Progenitor cell of endocrine pancreas (in vitro differentiated cells): Measurements from ENCODE around the gene CAPN8. TPM values are rescaled to one million over a fixed set of nuclear protein-coding genes. Genes with fewer than 3 reads are reported as not detected.

Source experiments
- DNase-seq: peaks from one replicate; pipeline ENCODE4 v3.0.0; 2021; ENCODE audit warnings: low spot score; ENCODE audit not compliant: unreplicated experiment
- H3K27ac Mint-ChIP-seq: 2 replicates; pipeline ENCODE4 v1.8.0; 2021; ENCODE audit warnings: mild to moderate bottlenecking, moderate library complexity, mixed read lengths
- H3K27me3 Mint-ChIP-seq: 2 replicates; pipeline ENCODE4 v1.8.0; 2021; ENCODE audit warnings: mixed read lengths
- H3K36me3 Mint-ChIP-seq: 2 replicates; pipeline ENCODE4 v1.8.0; 2022; ENCODE audit warnings: mixed read lengths; ENCODE audit not compliant: insufficient read depth
- H3K4me1 Mint-ChIP-seq: 2 replicates; pipeline ENCODE4 v1.8.0; 2021; ENCODE audit warnings: low read depth, mixed read lengths
- H3K4me3 Mint-ChIP-seq: 2 replicates; pipeline ENCODE4 v1.8.0; 2021; ENCODE audit warnings: low read depth, mild to moderate bottlenecking, moderate library complexity, mixed read lengths
- H3K9me3 Mint-ChIP-seq: 2 replicates; pipeline ENCODE4 v1.8.0; 2021; ENCODE audit warnings: low read depth, mixed read lengths
- CTCF ChIP-seq: fragments of 200-600 bp; sonication (generic); IDR thresholded peaks from one replicate; pipeline ENCODE4 v1.5.0; 2021; ENCODE audit warnings: antibody characterized with exemption, mild to moderate bottlenecking; ENCODE audit not compliant: unreplicated experiment
- total RNA-seq: library from RNA; stranded (reverse); gene quantifications from 2 replicates; pipeline ENCODE4 v1.2.1, GENCODE V29; 2021

Gene CAPN8
- total RNA-seq, 1 donor from 2014 or later, result 1.3 TPM

- H3K4me3 Mint-ChIP-seq, result no peak overlapping the region
- no peak for DNase-seq
- H3K27me3 Mint-ChIP-seq, result peaks cover 11% of the 10 kb centered on the region
- no peak for TF ChIP-seq CTCF
- peaks cover 6% of the 10 kb centered on the region for H3K36me3 Mint-ChIP-seq
- peaks cover 21% of the 10 kb centered on the region for H3K9me3 Mint-ChIP-seq
- H3K4me1 Mint-ChIP-seq, result no peaks in the 10 kb centered on the region
- no peak overlapping the region for H3K27ac Mint-ChIP-seq
These were observed 8.8 kb upstream of the CAPN8 start for GRCh38 chr1:223674119-223674890.

- peak; percentile 79 for TF ChIP-seq CTCF
- peaks cover 8% of the 10 kb centered on the region for H3K27me3 Mint-ChIP-seq
- no peak overlapping the region for H3K27ac Mint-ChIP-seq
- peaks cover 4% of the 10 kb centered on the region for H3K36me3 Mint-ChIP-seq
- H3K4me1 Mint-ChIP-seq, result peaks cover 11% of the 10 kb centered on the region
- H3K9me3 Mint-ChIP-seq, result peaks cover 14% of the 10 kb centered on the region
- peak; percentile 29 for DNase-seq
- H3K4me3 Mint-ChIP-seq, result no peak overlapping the region
These were observed 5.1 kb upstream of the CAPN8 start for GRCh38 chr1:223670458-223671159.

- Mint-ChIP-seq H3K4me1 (peaks cover 11% of the 10 kb centered on the region), H3K27me3 (peaks cover 5% of the 10 kb centered on the region), H3K27ac (no peak overlapping the region), H3K4me3 (no peak overlapping the region), H3K9me3 (peaks cover 6% of the 10 kb centered on the region), H3K36me3 (no peaks in the 10 kb centered on the region)
- DNase-seq, result no peak
- TF ChIP-seq CTCF, result no peak
These were observed 3.7 kb upstream of the CAPN8 start for GRCh38 chr1:223669003-223669795.

GRCh38 chr1:223667484-223668182 lies 2.1 kb upstream of the CAPN8 start:
- H3K36me3 Mint-ChIP-seq, result no peaks in the 10 kb centered on the region
- H3K27ac Mint-ChIP-seq, result no peak overlapping the region
- no peaks in the 10 kb centered on the region for H3K9me3 Mint-ChIP-seq
- TF ChIP-seq CTCF, result no peak
- no peak overlapping the region for H3K4me3 Mint-ChIP-seq
- H3K27me3 Mint-ChIP-seq, result peaks cover 8% of the 10 kb centered on the region
- peaks cover 11% of the 10 kb centered on the region for H3K4me1 Mint-ChIP-seq
- DNase-seq, result no peak

- no peaks in the 10 kb centered on the region for H3K9me3 Mint-ChIP-seq
- peaks cover 9% of the 10 kb centered on the region for H3K27me3 Mint-ChIP-seq
- no peak for DNase-seq
- H3K4me3 Mint-ChIP-seq, result no peak overlapping the region
- peaks cover 11% of the 10 kb centered on the region for H3K4me1 Mint-ChIP-seq
- H3K36me3 Mint-ChIP-seq, result no peaks in the 10 kb centered on the region
- no peak for TF ChIP-seq CTCF
- H3K27ac Mint-ChIP-seq, result no peak overlapping the region
These were observed 1.4 kb downstream of the CAPN8 start for GRCh38 chr1:223664106-223664505.
